NCI-H345 treated with DMSO at 0.1 percent for 48 hours (cell line): ENCODE measurements around the gene SLC12A1.

Source experiments
- DNase-seq: peaks from one replicate; lab custom pipeline; 2025; ENCODE audit not compliant: unreplicated experiment; lab: John Stamatoyannopoulos, UW

Gene SLC12A1

DNA sequence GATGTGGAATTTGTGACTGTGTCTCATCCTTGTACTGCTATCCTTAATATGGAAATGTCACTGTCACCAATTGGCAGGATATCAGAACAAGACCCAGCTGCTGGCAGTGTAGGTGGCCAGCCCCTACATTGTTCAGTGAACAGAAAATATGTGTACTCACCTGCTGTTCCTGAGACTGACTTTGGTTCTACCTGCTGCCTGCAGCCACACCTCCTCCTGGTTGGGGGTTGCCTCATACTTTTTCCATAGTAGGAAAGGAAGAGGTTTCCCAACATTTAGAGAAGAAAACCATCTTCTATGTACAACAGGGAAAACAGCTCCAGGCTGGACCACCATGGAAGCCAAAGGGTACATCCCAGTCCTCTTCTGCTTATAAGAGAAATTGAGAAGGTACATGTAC, 35.9 kb downstream of the SLC12A1 start:
- peak; percentile 53 for DNase-seq

DNA sequence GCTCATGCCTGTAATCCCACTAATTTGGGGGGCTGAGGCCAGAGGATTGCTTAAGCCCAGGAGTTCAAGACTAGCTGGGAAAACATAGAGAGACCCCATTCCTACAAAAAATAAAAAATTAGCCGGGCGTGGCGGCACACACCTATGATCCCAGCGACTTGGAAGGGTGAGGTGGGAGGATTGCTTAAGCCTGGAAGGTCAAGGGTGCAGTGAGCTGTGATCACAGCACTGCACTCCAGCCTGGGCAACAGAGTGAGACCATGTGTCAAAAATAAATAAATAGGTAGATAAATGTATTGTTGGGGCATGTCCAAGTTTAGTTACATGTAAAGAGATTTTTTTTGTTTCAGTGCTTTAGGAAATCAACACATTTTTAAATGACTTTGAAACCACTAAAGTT, 36.4 kb downstream of the SLC12A1 start:
- DNase-seq, result no peak

DNA sequence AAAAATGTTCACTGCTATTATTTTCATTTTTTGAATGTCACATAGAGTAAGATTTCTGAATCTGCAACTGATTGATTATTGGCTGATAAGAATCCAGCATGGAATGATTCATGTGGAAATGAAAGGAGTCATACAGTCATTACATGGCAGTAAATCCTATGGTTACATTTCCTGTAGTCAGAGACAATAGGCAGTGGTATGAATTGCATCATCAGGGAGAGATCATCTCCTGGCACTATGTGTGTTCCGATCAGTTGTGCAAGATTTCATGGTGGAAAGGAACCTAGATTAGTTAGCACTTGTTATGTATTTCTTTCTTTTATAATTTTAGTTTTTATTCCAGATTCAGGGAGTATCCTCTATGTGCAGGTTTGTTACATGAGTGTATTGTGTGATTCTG, 38.8 kb downstream of the SLC12A1 start:
- no peak for DNase-seq

DNA sequence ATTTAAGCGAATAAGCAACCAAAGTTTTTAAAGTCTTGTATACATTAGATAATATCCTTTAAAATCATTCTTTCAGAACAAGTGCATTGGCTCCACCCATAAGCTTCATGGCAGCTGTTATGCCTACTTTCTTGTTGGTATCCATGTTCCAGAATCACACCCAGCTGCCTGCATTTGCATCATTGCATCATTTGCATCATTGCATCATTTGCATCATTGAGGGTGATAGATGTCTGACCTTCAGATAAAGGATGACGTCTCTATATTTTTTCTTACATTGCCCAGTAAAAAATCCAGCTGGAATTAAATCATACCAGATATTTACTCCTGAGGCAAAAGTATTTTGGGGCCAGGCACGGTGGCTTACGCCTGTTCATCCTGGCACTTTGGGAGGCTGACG, 42.3 kb downstream of the SLC12A1 start:
- DNase-seq, result no peak

DNA sequence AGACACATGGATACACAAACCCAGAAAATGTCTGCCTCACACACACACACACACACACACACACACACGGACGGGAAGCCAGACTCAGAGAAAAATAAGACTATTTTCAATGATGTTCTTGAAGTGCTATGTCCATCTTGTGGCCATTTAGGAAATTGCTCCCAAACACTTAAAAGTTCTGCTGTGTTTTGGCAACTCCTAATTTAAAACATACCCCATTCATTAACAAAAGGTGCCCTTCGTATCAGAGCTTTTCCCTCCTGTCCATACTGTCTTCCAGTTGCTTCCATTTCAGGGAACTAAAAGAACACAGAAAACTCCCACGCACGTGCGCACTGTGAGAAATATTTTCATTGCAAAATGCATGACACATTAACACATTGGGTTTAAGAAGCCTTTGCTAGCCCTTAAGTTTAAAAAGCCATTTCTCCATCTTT, 44.6 kb downstream of the SLC12A1 start:
- no peak for DNase-seq

DNA sequence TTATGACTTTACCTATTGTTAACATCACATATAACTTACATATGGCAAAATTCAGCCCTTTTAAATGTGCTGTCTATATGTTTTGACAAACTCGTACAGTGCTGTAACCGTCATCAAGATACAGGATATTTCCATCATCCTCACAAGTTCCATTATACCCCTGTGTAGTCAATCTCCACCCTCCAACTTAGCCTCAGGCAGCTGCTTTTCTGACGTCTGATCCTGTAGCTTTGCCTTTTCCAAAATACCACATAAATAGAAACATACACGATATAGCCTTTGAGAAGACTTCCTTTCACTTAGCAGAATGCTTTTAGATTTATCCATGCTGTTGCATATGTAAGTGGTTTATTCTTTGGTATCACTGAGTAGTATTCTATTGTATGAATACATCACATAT, 47.1 kb downstream of the SLC12A1 start:
- DNase-seq, result no peak

DNA sequence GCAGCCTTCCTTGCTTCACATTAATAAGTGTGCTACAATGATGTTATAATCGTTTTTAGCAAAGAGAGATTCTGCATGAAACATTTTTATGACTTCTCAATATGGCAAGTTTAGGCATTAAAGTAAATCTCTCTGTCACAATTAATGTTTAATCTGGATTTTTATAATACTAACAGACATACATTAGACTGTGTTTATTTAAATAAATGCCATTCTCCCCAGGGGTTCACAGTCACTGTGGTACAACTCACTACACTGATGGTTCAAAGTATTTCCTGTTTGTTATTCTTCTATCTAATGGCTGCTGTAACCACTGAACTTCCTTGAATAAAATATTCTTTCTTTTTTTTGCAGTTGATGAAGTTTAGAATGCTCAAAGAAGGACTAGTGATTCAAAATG, 59.0 kb downstream of the SLC12A1 start:
- no peak for DNase-seq

DNA sequence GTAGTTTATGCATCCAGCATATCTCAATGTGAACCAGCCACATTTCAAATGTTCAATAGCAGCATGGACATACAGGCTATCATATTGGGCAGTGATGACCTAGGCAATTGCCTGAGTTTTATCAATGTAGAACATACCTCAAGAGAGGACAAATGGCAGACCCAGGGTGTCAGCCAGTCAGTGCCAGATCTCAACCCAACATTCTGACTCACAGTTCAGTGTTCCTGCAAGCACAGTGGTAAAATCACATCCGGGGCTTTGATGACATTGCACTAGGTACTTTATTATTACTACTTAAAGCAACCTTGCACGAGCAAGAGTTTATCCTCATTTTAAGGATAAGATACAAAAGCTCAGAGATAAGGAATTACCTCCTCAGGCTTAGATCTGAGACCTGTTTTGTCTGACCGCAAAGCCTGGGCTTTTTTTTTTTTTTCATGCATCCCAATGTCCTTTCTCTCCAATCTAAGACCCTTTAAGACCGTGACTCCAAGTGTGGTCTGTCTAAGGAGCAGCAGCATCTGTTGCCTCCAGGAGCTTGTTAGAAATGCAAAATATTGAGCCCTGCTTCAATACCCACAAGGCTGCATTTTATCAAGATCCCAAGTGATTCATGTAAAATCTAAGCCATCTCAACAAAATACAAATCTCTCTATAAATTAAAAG, 60.1 kb downstream of the SLC12A1 start:
- no peak for DNase-seq

DNA sequence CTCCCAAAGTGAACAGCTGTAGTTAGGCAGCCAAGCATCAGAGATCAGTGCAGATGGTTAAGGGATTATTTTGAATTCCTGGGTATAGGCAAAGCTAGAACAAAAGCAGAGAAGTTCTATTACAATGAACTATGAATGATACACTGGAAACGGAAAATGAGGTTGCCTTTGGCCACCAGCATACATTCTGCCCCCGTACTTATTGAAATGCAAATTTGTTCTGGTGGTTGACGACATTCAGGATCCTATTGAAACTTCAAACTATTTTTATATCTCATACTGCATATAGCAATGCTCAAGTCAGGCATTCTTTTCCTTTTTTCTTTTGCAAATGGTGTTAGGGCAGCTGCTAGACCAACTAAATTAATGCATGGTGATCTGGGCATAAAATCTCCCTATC, 61.7 kb downstream of the SLC12A1 start:
- no peak for DNase-seq

DNA sequence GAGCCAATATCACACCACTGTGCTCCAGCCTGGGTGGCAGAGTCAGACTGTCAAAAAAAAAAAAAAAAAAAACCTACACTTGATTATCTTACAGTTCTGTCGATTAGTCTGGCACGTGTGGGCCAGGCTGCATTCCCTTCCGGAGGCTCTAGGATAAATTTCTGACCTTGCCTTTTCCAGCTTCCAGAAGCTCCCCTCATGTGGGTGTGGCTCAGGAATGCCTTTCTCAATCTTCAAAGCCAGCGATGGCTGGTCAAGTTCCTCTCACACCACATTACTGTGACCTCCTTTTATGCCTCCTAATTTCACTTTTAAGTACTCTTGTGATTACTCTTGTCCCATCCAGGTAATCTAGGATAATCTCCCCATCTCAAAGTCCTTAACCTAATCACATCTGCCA, 66.9 kb downstream of the SLC12A1 start:
- DNase-seq, result no peak

DNA sequence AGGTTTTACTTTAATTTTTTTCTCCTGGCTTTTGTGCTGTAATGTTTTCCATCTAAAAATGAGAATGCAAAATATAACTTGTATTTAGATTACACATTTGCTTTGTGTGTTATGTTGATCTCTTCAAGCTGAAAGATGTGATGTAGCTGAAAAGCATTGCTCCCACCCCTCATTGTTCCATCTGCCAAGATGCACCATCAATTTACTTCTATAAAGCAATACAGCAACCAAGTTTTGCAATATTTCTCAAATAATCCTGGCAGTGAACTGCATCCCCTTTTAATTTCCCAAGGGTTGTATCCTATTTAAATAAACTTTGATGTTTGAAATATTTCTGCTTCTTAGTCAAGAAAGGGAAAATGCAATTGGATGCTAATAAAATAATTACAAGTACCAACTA, 72.6 kb downstream of the SLC12A1 start:
- DNase-seq, result no peak

DNA sequence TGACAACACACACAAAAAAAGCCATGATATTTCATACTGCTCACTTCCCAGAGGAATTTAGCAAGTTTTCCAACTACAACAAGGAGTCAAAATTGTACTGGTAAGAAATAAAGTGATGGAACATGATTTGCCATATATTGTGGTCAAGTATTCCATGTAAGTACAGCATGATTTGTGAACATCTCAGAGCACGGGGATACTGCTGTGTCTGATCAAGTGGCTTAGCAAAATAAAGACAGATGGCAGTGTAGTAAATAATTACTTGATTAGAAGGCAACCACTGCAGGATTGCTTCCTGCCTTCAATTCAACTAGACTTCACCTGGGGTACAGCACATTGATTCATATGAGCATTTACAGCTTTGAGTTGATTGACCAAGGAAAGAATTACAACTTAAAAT, 73.5 kb downstream of the SLC12A1 start:
- no peak for DNase-seq

DNA sequence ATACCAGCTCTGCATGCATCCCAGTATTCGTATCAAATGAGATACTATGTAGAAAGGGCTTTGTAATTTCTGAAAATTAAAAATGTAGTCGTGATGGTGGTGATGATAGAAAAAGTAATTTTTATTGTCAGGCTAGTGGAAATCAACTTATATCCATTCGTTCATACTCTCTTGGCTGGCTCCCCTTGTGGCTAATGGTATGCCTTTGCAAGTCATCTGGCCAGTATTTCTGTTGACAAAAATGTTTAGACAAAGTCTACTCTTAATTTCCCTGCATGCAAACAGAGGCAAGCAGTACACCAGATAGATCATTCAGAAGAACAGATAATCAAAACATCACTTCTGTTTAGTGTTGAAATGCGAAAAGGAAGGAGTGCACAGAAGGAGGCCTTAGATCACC, 75.6 kb downstream of the SLC12A1 start:
- DNase-seq, result no peak

DNA sequence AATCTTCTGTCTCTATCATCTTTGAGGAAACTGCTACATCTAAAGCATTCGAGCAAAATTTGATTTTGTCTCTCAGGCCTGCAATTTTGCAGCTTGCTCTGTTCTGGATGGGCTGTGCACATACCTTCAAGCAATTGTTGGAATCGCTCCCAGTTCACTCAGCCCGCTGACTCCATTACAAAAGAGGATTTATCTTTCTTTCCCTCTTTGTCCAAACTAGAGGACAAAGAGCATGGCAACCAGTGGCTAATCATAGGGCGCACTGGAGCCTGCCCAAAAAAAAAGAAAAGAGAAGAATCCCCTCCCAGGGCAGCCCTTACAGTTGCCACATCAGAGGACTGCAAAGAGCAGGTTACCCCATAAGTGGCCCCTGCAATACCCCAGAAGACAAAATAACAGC, 76.1 kb downstream of the SLC12A1 start:
- no peak for DNase-seq

DNA sequence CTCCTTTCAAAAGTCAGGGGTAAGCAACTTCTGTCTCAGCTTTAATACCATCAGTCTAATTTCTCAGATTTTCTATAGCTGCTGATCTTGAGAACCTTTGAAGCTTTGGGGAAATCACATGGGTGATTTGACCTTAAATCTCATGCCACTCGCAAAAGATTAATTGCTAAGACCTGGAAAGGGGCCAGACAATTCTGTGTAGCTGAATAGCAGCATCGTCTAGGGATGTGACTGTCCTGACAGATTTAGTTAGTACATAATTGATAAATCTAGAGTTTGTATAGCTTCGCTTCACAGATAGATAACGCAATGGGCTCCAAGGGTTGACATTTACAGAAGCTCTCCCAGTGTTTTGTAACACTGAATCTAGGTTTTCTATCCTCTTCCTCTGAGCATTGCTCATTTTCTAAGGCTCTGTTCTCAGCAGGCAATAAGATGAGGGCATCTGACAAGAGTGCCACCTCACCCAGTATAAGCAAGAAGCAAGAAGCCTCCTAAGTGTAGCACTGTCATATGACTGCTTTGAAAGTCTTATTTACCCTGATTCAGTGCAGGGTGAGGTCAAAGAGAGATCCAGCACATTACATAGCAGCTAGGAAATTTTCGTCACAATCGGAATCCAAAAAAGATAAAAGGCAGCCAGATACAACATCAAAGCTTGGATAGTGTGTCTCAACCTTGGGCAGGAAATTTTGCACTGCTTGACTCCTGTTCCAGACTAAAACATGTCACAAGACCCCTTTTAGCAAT, 77.5 kb downstream of the SLC12A1 start:
- no peak for DNase-seq

DNA sequence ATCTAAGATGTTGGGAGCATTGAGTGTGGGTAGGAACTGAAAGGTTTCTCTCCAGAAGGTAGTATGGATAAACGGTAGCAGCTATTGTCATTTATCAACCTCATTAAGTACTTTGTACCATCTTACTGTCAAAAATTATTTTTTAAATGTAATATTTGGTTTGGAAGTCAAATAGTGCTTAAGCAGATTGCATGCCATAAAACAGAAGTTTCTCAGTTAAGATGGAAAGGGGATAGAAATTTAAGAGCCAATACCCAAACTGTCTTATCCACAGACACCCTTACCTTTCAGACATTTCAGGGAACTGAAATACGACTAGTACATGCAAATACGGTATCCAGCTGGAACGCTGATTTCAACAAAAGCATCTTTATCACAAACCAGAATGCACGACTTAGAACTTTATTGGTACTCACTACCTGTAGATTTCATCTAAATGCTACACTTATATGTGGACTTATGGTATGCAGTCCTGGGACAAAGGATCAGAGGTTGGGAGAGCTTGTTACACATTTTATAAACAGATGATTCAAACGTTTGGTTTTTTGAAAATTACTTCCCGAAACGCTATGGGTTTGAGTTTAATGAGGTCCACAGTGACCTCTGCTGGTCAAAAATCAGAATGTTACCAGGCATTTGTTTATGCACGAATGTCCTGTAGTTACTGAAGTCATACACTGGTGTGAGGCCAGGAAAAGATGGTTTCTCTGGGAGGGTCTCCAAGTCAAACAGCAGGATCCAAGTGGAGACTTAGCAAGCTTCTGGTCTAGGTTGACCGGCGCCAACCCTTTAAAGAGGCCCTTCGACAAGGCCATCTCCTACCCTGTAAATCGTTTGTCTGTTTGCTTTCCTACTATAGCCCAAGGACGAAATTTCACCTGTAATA, 79.5 kb downstream of the SLC12A1 start:
- peak; percentile 44 for DNase-seq

DNA sequence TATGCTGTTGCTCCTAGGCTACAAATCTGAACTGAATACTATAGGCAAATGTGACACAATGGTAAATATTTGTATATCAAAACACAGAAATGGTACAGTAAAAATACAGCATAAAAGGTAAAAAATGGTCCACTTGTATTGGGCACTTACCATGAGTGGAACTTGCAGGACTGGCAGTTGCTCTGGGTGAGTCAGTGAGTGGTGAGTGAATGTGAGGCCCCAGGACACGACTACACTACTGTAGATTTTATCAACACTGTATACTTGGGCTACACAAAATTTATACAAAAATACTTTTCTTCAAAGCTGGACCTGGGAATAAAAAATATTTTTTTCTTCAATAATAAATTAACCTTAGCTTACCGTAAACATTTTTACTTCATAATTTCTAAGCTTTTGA, 83.5 kb downstream of the SLC12A1 start:
- no peak for DNase-seq

DNA sequence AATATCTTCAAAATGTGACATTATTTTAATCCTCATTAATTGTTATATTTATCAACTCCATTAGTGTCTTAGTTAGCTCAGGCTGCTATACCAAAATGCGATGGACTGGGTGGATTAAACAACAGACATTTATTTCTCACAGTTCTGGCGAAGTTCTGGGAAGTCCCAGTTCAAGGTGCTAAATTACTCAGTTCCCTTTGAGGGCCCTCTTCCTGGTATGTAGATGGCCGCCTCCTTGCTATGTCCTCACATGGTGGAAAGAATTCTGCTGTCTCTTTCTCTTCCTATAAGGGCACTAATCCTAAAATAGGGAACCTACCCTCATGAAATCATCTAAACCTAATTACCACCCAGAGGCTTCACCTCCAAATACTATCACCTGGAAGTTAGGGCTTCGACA, 86.4 kb downstream of the SLC12A1 start:
- DNase-seq, result no peak

DNA sequence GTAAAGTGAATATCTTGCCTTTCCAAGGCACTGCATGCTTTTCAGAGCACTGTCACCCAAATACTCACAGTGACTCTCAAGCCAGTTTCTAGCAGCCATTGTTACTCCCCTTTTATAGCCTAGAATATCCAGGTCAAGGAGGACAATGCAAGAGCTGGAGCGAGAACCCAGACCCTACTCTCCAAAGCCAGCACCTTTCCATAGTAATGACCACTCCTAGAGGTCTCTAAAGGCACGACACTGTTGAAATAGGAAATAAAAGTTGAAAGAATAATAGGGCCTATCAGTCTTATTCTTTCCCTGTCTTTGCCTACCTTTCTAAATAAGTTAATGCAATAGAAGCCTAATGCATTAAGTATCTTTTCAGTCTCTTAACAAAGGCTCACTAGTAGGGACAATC, 91.6 kb downstream of the SLC12A1 start:
- DNase-seq, result no peak

DNA sequence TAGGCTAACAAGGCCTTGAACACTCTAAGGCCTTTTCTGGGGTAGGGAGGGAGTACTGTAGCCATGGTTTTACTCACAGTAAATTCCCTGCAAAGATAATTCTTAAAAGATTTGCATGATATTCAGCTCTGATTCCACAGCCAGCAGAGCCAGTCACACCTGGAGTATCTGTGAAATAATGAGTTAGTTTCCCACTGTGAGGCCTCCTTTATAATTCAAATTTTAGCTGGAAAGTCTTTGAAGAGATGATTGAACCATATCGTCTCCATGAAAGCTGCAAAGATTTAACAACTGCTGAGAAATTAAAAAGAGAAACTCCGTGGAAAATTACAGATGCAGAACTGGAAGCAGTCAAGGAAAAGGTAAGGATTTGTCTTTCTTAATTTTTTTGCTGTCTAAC, 92.8 kb downstream of the SLC12A1 start:
- no peak for DNase-seq

DNA sequence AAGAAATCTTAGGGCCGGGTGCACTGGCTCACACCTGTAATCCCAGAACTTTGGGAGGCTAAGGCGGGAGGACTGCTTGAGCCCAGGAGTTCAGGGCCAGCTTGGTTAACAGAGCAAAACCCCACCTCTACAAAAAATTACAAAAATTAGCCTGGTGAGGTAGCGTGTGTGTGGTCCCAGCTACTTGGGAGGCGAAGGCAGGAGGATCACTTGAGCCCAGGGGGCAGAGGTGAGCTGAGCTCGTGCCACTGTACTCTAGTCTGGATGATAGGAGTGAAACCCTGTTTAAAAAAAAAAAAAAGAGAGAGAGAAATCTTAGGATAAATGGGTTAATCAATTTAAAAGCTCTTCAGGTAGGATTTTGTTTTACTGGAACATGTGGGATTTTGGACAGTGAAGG, 93.9 kb downstream of the SLC12A1 start:
- DNase-seq, result no peak

DNA sequence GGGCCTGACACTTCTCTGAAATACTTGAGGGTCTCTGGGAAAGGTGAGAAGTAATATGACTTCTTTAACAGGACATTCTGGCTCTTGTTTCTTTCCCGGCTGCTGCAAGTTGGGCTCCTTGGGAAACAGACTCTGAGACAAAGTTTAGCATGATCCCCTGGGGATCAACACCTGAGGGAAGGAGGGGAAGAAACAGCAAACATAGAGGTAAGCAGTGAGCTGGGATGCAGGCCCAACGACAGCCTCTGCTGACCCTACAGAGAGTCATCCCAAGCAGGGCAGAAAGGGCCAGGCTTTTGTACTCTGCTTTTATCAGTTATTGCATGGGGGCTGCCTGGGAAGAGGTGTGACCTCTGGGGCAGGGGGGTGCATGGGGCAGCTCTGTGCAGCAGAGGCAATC, 98.3 kb downstream of the SLC12A1 start:
- DNase-seq, result no peak
